ENCODE measurements around the gene BOD1. TPM values are rescaled to one million over a fixed set of nuclear protein-coding genes. Genes with fewer than 3 reads are reported as not detected.

Gene BOD1
- total and polyA plus RNA-seq, 2 donors (not counting 1 experiment from before 2014, with no cell fraction given), result 60.7 to 86.9 TPM

- no peak overlapping the region for H2AFZ ChIP-seq (ENCODE audit: low read length)
- H3K4me2 ChIP-seq (ENCODE audit: extremely low read depth, insufficient read depth, low read length), result no peak overlapping the region
- no peak for TF ChIP-seq CTCF (conservative IDR thresholded peaks at IDR 0.05 in 1 of 2, IDR thresholded peaks at IDR 0.05 in 1 of 2; ENCODE audit: low read depth in 1 of 2, low read length in 2 of 2)
- no peak for TF ChIP-seq EZH2 (IDR thresholded peaks at IDR 0.05; ENCODE audit: low read length, missing control alignments)
- no peaks in the 10 kb centered on the region for H3K36me3 ChIP-seq (ENCODE audit: control insufficient read depth, insufficient read depth, low read length)
- no peaks in the 10 kb centered on the region for H3K27me3 ChIP-seq (ENCODE audit: control insufficient read depth, insufficient read depth, low read length)
- no peak overlapping the region for H3K4me3 ChIP-seq (replicated peaks in 1 of 4; ENCODE audit: control extremely low read depth in 1 of 4, insufficient read depth in 1 of 4, low read depth in 3 of 4, low read length in 4 of 4)
- H3K79me2 ChIP-seq (ENCODE audit: control insufficient read depth, insufficient read depth, low read length), result no peaks in the 10 kb centered on the region
- H4K20me1 ChIP-seq (ENCODE audit: control insufficient read depth, extremely low read depth, insufficient read depth, low read length), result no peaks in the 10 kb centered on the region
- H3K4me1 ChIP-seq (ENCODE audit: control insufficient read depth, extremely low read depth, insufficient read depth, low read length), result no peaks in the 10 kb centered on the region
- peak in 1 of 2 donors; percentile 27 for DNase-seq (ENCODE audit: low read depth in 2 of 2)
- H3K27ac ChIP-seq (ENCODE audit: insufficient read depth, low read length), result no peak overlapping the region
- no peaks in the 10 kb centered on the region for H3K9me3 ChIP-seq (ENCODE audit: control insufficient read depth, insufficient read depth, low read depth, low read length)
- H3K9ac ChIP-seq (ENCODE audit: insufficient read depth, low read length), result no peak overlapping the region
Measured at GRCh38 chr5:173598686-173599085, 17.8 kb downstream of the BOD1 start.

GRCh38 chr5:173597304-173597703 is 19.1 kb downstream of the BOD1 start:
- Histone ChIP-seq H2AFZ (ENCODE audit: low read length) (no peak overlapping the region), H3K4me3 (replicated peaks in 1 of 4; ENCODE audit: control extremely low read depth in 1 of 4, insufficient read depth in 1 of 4, low read depth in 3 of 4, low read length in 4 of 4) (no peak overlapping the region), H3K27ac (ENCODE audit: insufficient read depth, low read length) (no peak overlapping the region), H3K9ac (ENCODE audit: insufficient read depth, low read length) (no peak overlapping the region), H4K20me1 (ENCODE audit: control insufficient read depth, extremely low read depth, insufficient read depth, low read length) (no peaks in the 10 kb centered on the region), H3K79me2 (ENCODE audit: control insufficient read depth, insufficient read depth, low read length) (no peaks in the 10 kb centered on the region), H3K4me2 (ENCODE audit: extremely low read depth, insufficient read depth, low read length) (no peak overlapping the region), H3K9me3 (ENCODE audit: control insufficient read depth, insufficient read depth, low read depth, low read length) (no peaks in the 10 kb centered on the region), H3K36me3 (ENCODE audit: control insufficient read depth, insufficient read depth, low read length) (no peaks in the 10 kb centered on the region), H3K4me1 (ENCODE audit: control insufficient read depth, extremely low read depth, insufficient read depth, low read length) (no peaks in the 10 kb centered on the region), H3K27me3 (ENCODE audit: control insufficient read depth, insufficient read depth, low read length) (no peaks in the 10 kb centered on the region)
- TF ChIP-seq CTCF (conservative IDR thresholded peaks at IDR 0.05 in 1 of 2, IDR thresholded peaks at IDR 0.05 in 1 of 2; ENCODE audit: low read depth in 1 of 2, low read length in 2 of 2) (no peak), EZH2 (IDR thresholded peaks at IDR 0.05; ENCODE audit: low read length, missing control alignments) (no peak)
- no peak for DNase-seq (ENCODE audit: low read depth in 2 of 2)

GRCh38 chr5:173595841-173596240 is 20.6 kb downstream of the BOD1 start:
- TF ChIP-seq CTCF (conservative IDR thresholded peaks at IDR 0.05 in 1 of 2, IDR thresholded peaks at IDR 0.05 in 1 of 2; ENCODE audit: low read depth in 1 of 2, low read length in 2 of 2), result no peak
- no peak for TF ChIP-seq EZH2 (IDR thresholded peaks at IDR 0.05; ENCODE audit: low read length, missing control alignments)
- Histone ChIP-seq H3K4me1 (ENCODE audit: control insufficient read depth, extremely low read depth, insufficient read depth, low read length) (no peaks in the 10 kb centered on the region), H3K27ac (ENCODE audit: insufficient read depth, low read length) (no peak overlapping the region), H3K9me3 (ENCODE audit: control insufficient read depth, insufficient read depth, low read depth, low read length) (no peaks in the 10 kb centered on the region), H4K20me1 (ENCODE audit: control insufficient read depth, extremely low read depth, insufficient read depth, low read length) (no peaks in the 10 kb centered on the region), H3K27me3 (ENCODE audit: control insufficient read depth, insufficient read depth, low read length) (no peaks in the 10 kb centered on the region), H3K4me3 (replicated peaks in 1 of 4; ENCODE audit: control extremely low read depth in 1 of 4, insufficient read depth in 1 of 4, low read depth in 3 of 4, low read length in 4 of 4) (no peak overlapping the region), H3K36me3 (ENCODE audit: control insufficient read depth, insufficient read depth, low read length) (no peaks in the 10 kb centered on the region), H3K79me2 (ENCODE audit: control insufficient read depth, insufficient read depth, low read length) (no peaks in the 10 kb centered on the region), H3K4me2 (ENCODE audit: extremely low read depth, insufficient read depth, low read length) (no peak overlapping the region), H3K9ac (ENCODE audit: insufficient read depth, low read length) (no peak overlapping the region), H2AFZ (ENCODE audit: low read length) (no peak overlapping the region)
- DNase-seq (ENCODE audit: low read depth in 2 of 2), result no peak
